ENCODE results near the gene CRTC3. TPM values are rescaled to one million over a fixed set of nuclear protein-coding genes. Genes with fewer than 3 reads are reported as not detected.

Gene CRTC3, protein sequence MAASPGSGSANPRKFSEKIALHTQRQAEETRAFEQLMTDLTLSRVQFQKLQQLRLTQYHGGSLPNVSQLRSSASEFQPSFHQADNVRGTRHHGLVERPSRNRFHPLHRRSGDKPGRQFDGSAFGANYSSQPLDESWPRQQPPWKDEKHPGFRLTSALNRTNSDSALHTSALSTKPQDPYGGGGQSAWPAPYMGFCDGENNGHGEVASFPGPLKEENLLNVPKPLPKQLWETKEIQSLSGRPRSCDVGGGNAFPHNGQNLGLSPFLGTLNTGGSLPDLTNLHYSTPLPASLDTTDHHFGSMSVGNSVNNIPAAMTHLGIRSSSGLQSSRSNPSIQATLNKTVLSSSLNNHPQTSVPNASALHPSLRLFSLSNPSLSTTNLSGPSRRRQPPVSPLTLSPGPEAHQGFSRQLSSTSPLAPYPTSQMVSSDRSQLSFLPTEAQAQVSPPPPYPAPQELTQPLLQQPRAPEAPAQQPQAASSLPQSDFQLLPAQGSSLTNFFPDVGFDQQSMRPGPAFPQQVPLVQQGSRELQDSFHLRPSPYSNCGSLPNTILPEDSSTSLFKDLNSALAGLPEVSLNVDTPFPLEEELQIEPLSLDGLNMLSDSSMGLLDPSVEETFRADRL
- polyA plus RNA-seq: 10 to 100 TPM in 2 of 4 donors, 1 to 10 TPM in 2; 3.8 to 25.4 (median 8.5) TPM
- long read RNA-seq, donor 1: 0 reads
- long read RNA-seq, donor 2, partial matches to known transcripts: 8 of 8 reads
- long read RNA-seq, donor 2, other reads (novel, unspliced or antisense): 0 of 8 reads
- long read RNA-seq, donor 3, partial matches to known transcripts: 0 of 1 reads
- long read RNA-seq, donor 3, other reads (novel, unspliced or antisense): 0 of 1 reads
- long read RNA-seq, donor 4: 0 reads
- long read RNA-seq, donor 5: 0 reads
- long read RNA-seq, donor 6: 0 reads
- long read RNA-seq, donor 7, full-length matches to known transcripts: 3 of 8 reads
- long read RNA-seq, donor 7, partial matches to known transcripts: 5 of 8 reads
- long read RNA-seq, donor 7, other reads (novel, unspliced or antisense): 0 of 8 reads
- long read RNA-seq, donor 8: 0 reads
- long read RNA-seq, donor 9, full-length matches to known transcripts: 1 of 1 reads
- long read RNA-seq, donor 9, partial matches to known transcripts: 0 of 1 reads
- long read RNA-seq, donor 9, other reads (novel, unspliced or antisense): 0 of 1 reads
- long read RNA-seq, donor 10, partial matches to known transcripts: 0 of 1 reads
- long read RNA-seq, donor 10, other reads (novel, unspliced or antisense): 0 of 1 reads

DNA sequence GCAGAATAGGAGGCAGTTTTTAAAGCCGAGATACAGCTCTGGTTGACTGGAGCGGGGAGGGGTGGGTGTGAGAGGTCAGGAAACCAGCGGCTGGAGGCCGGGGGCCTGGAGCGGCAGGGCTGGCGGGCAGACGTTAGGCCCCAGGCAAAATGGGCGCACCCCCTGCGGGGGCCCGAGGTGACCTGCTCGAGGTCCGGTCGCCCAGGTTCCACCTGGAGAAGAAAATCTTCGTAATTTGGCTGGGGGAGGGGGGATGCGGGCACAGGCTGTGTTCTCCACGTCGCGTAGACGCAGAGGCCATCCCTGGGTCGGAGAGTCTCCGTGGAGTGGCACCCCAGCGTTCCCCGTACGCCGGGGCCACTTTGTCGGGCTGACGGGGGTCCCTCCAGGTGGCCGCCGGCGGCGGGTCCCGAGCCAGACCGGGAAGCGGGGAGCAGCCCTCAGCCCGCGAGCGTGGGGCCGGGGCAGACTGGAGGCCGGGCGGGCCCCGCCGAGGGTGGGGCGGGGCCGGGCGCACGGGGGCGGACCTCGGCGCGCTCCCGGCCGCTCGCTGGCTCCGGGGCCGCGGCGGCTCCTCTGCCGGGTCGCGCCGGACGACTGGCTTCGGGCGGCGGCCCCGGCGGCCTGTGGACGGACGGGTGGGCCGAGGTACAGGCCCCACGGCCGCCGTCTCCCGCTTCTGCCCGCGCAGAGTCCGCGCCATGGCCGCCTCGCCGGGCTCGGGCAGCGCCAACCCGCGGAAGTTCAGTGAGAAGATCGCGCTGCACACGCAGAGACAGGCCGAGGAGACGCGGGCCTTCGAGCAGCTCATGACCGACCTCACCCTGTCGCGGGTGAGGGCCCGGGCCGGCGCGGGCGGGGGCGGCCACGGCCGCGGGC, at the start of gene CRTC3:
Gene CRTC3 (plus strand): TSS at position 553 of the 879 bp plus-strand sequence. CDS start 149 bp downstream, at position 702.
- no peaks in the 10 kb centered on the region for H3K9me3 ChIP-seq (ENCODE audit: control insufficient read depth in 2 of 2, insufficient read depth in 1 of 2, low read depth in 1 of 2, low read length in 1 of 2)
- no peak for FAIRE-seq
- 2 to 5% (median 2%) methylated on average over 44 to 104 of the region's 104 CpGs for WGBS, 3 donors

DNA sequence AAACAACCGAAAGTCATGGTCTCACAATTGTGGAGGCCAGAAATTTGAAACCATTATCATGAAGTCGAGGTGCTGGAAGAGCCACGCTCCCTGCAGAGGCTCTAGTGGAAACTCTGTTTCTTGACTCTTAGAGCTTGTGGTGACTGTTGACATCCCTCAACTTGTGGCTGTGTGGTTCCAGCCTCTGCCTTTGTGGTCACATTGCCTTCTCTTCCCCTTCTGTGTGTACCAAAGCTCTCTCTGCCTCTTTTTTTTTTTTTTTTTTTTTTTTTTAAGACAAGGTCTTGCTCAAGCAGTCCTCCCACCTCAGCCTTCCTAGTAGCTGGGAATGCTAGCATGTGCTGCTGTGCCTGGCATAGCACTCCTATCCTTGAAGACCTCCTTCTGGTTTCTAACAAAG, 48.7 kb upstream of the CRTC3 start:
- Histone ChIP-seq H3K9me3 (ENCODE audit: control insufficient read depth in 2 of 2, insufficient read depth in 1 of 2, low read depth in 1 of 2, low read length in 1 of 2) (no peaks in the 10 kb centered on the region), H3K36me3 (ENCODE audit: control insufficient read depth in 3 of 3, insufficient read depth in 2 of 3, low read depth in 1 of 3, low read length in 3 of 3) (peaks cover 20 to 49% (median 30%) of the 10 kb centered on the region in 3 donors), H3K4me3 (ENCODE audit: low read depth in 1 of 3, low read length in 3 of 3) (no peak overlapping the region), H3K4me1 (ENCODE audit: control insufficient read depth in 3 of 3, insufficient read depth in 2 of 3, low read depth in 1 of 3, low read length in 2 of 3) (no peaks in the 10 kb centered on the region), H3K27ac (ENCODE audit: low read depth in 1 of 3, low read length in 2 of 3) (no peak overlapping the region), H3K27me3 (ENCODE audit: control insufficient read depth in 3 of 3, insufficient read depth in 3 of 3, low read length in 3 of 3) (no peaks in the 10 kb centered on the region)
- FAIRE-seq (no peak), DNase-seq (peak in 1 of 2 donors; percentile 31)
- 65 to 89% (median 71%) methylated on average over 3 of the region's 3 CpGs for whole genome bisulfite sequencing, 3 donors

More for the DNA sequence above, at the start of gene CRTC3:
- DNase-seq: peak; percentile 51 to 88
- Histone ChIP-seq H3K27me3 (ENCODE audit: control insufficient read depth in 3 of 3, insufficient read depth in 3 of 3, low read length in 3 of 3) (no peaks in the 10 kb centered on the region), H3K4me3 (ENCODE audit: low read depth in 1 of 3, low read length in 3 of 3) (peak within 1 kb of the TSS; percentile 87 to 98 (median 95)), H3K36me3 (ENCODE audit: control insufficient read depth in 3 of 3, insufficient read depth in 2 of 3, low read depth in 1 of 3, low read length in 3 of 3) (no peaks in the 10 kb centered on the region), H3K27ac (ENCODE audit: low read depth in 1 of 3, low read length in 2 of 3) (peak within 1 kb of the TSS; percentile 71 to 95 (median 81)), H3K4me1 (ENCODE audit: control insufficient read depth in 3 of 3, insufficient read depth in 2 of 3, low read depth in 1 of 3, low read length in 2 of 3) (no peaks in the 10 kb centered on the region)

DNA sequence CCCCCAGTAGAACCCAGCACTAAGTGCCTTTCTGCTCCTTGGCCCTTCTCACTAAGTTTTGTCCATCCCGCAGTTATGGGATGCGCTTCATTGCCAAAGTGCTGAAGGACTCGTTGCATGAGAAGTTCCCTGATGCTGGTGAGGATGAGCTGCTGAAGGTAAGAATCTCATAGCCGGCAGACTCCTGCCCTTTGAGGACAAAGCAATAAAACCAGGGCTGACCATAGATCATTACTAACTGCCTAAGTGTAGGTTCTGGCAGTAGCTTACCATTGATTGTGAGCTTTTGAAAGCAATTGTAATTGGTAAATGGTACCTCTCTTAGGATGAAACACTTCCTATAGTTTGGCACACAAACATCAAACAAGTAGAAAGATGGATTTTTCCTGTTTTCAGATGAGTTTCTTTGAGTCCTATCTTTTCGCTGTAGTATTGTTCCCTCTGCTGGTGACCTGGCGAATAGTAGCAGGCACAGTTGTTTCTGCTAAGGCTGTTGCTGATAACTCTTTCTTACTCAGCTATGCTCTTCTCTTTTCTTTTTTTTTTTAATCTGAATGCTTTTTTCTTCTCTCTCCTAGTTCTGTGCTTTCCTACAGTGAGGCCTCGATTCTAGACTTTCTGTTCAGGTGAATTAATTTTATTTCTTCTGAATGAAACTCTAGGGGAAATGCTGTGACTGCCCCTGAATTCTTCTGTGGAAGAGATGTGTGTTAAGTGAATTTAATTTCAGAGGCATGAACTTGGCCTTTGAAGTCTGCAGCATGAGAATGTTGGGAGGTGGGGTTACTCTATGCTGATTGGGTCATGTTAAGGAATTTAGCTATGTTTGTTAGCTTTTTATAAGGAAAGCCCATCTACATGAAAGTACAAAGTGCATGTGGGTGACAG, 47.4 kb upstream of the CRTC3 start:
- Histone ChIP-seq H3K4me1 (ENCODE audit: control insufficient read depth in 3 of 3, insufficient read depth in 2 of 3, low read depth in 1 of 3, low read length in 2 of 3) (no peaks in the 10 kb centered on the region), H3K36me3 (ENCODE audit: control insufficient read depth in 3 of 3, insufficient read depth in 2 of 3, low read depth in 1 of 3, low read length in 3 of 3) (peaks cover 18 to 55% (median 30%) of the 10 kb centered on the region in 3 donors), H3K4me3 (ENCODE audit: low read depth in 1 of 3, low read length in 3 of 3) (no peak overlapping the region), H3K9me3 (ENCODE audit: control insufficient read depth in 2 of 2, insufficient read depth in 1 of 2, low read depth in 1 of 2, low read length in 1 of 2) (no peaks in the 10 kb centered on the region), H3K27me3 (ENCODE audit: control insufficient read depth in 3 of 3, insufficient read depth in 3 of 3, low read length in 3 of 3) (no peaks in the 10 kb centered on the region), H3K27ac (ENCODE audit: low read depth in 1 of 3, low read length in 2 of 3) (no peak overlapping the region)
- FAIRE-seq: no peak
- WGBS, 3 donors: 51 to 58% (median 55%) methylated on average over 7 of the region's 7 CpGs
- peak; percentile 55 to 72 for DNase-seq

DNA sequence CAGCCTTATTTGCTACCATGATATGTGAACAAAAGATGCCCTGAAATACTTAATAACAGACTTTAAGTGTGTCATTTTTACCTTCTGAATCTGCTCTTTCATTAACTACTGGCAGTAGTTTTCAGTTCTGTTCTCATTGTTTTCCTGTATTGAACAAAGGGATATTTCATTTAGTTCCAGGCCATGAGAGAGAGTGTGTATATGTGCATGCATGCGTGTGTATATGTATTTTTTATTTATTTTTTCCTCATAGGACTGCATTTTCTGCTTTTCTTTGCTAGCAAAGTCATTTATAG, 46.8 kb upstream of the CRTC3 start:
- Histone ChIP-seq H3K27me3 (ENCODE audit: control insufficient read depth in 3 of 3, insufficient read depth in 3 of 3, low read length in 3 of 3) (no peaks in the 10 kb centered on the region), H3K4me1 (ENCODE audit: control insufficient read depth in 3 of 3, insufficient read depth in 2 of 3, low read depth in 1 of 3, low read length in 2 of 3) (no peaks in the 10 kb centered on the region), H3K9me3 (ENCODE audit: control insufficient read depth in 2 of 2, insufficient read depth in 1 of 2, low read depth in 1 of 2, low read length in 1 of 2) (no peaks in the 10 kb centered on the region), H3K36me3 (ENCODE audit: control insufficient read depth in 3 of 3, insufficient read depth in 2 of 3, low read depth in 1 of 3, low read length in 3 of 3) (peaks cover 18 to 55% (median 28%) of the 10 kb centered on the region in 3 donors), H3K4me3 (ENCODE audit: low read depth in 1 of 3, low read length in 3 of 3) (no peak overlapping the region), H3K27ac (ENCODE audit: low read depth in 1 of 3, low read length in 2 of 3) (no peak overlapping the region)
- DNase-seq (no peak), FAIRE-seq (no peak)
- 52 to 78% (median 56%) methylated on average over 1 of the region's 1 CpG for WGBS, 3 donors

DNA sequence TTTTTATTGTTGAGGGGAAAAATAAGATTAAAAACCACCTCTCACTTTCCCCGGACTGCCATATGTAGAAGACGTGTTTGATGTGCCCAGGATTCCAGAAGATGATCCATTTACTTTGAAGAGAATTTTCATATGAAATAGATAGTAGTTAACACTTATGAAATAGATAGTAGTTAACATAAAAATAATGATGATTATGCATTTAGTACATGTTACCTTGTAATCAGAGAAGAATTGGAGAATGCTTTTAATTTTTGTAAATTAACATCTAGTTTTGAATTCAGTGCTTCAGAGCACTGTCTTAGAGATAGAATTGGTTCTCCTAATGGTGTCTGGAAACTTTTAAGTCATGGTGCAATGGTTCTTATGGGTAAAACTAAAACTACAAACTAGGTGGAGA, 46.1 kb upstream of the CRTC3 start:
- FAIRE-seq (no peak), DNase-seq (no peak)
- no peaks in the 10 kb centered on the region for H3K9me3 ChIP-seq (ENCODE audit: control insufficient read depth in 2 of 2, insufficient read depth in 1 of 2, low read depth in 1 of 2, low read length in 1 of 2)
- H3K27ac ChIP-seq (ENCODE audit: low read depth in 1 of 3, low read length in 2 of 3): no peak overlapping the region
- H3K27me3 ChIP-seq (ENCODE audit: control insufficient read depth in 3 of 3, insufficient read depth in 3 of 3, low read length in 3 of 3): no peaks in the 10 kb centered on the region
- peaks cover 21 to 53% (median 28%) of the 10 kb centered on the region in 3 donors for H3K36me3 ChIP-seq (ENCODE audit: control insufficient read depth in 3 of 3, insufficient read depth in 2 of 3, low read depth in 1 of 3, low read length in 3 of 3)
- no peak overlapping the region for H3K4me3 ChIP-seq (ENCODE audit: low read depth in 1 of 3, low read length in 3 of 3)
- WGBS, 3 donors: 95 to 96% (median 95%) methylated on average over 2 of the region's 2 CpGs
- H3K4me1 ChIP-seq (ENCODE audit: control insufficient read depth in 3 of 3, insufficient read depth in 2 of 3, low read depth in 1 of 3, low read length in 2 of 3): no peaks in the 10 kb centered on the region

DNA sequence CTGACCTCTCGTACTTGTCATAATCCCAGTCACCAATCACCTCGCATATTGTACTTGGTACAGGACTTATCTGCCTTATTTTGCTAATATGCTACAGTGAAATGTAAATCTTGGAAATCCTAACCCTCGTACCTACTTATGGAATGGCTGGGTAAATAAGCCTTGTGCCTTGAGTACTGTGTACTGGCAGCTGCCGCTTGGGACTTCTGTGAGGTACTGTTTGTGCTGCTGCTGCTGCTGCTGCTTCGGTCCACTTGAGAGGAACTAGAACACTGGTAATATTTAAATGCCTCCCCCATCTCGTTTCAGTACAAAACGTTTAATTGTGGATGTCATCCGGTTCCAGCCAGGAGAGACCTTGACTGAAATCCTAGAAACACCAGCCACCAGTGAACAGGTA, 42.5 kb upstream of the CRTC3 start:
- H3K9me3 ChIP-seq (ENCODE audit: control insufficient read depth in 2 of 2, insufficient read depth in 1 of 2, low read depth in 1 of 2, low read length in 1 of 2): no peaks in the 10 kb centered on the region
- peaks cover 31 to 48% (median 39%) of the 10 kb centered on the region in 3 donors for H3K36me3 ChIP-seq (ENCODE audit: control insufficient read depth in 3 of 3, insufficient read depth in 2 of 3, low read depth in 1 of 3, low read length in 3 of 3)
- H3K27ac ChIP-seq (ENCODE audit: low read depth in 1 of 3, low read length in 2 of 3): no peak overlapping the region
- no peaks in the 10 kb centered on the region for H3K27me3 ChIP-seq (ENCODE audit: control insufficient read depth in 3 of 3, insufficient read depth in 3 of 3, low read length in 3 of 3)
- DNase-seq (no peak), FAIRE-seq (no peak)
- 95 to 97% (median 95%) methylated on average over 8 of the region's 8 CpGs for WGBS, 3 donors
- no peaks in the 10 kb centered on the region for H3K4me1 ChIP-seq (ENCODE audit: control insufficient read depth in 3 of 3, insufficient read depth in 2 of 3, low read depth in 1 of 3, low read length in 2 of 3)
- H3K4me3 ChIP-seq (ENCODE audit: low read depth in 1 of 3, low read length in 3 of 3): no peak overlapping the region

DNA sequence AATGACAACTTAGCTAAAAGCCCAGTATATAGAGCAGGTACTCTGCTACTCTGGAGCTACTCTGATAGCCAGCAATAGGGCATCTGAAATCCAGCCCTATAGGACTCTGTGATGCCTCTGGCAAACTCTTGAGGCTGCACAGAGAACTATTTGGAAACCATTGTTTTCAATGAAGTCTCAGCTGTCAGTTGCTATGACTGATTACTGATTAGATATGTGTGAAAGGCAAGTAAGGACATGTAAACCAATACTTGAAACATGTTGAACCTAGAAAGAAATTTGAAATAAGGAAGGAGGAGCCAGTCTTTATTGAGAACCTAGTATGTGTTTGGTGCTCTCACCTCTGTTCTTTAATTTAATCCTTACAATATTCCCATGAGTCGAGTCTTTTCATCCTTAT, 40.2 kb upstream of the CRTC3 start:
- H3K36me3 ChIP-seq (ENCODE audit: control insufficient read depth in 3 of 3, insufficient read depth in 2 of 3, low read depth in 1 of 3, low read length in 3 of 3): peaks cover 30 to 53% (median 35%) of the 10 kb centered on the region in 3 donors
- no peak overlapping the region for H3K27ac ChIP-seq (ENCODE audit: low read depth in 1 of 3, low read length in 2 of 3)
- no peaks in the 10 kb centered on the region for H3K4me1 ChIP-seq (ENCODE audit: control insufficient read depth in 3 of 3, insufficient read depth in 2 of 3, low read depth in 1 of 3, low read length in 2 of 3)
- H3K9me3 ChIP-seq (ENCODE audit: control insufficient read depth in 2 of 2, insufficient read depth in 1 of 2, low read depth in 1 of 2, low read length in 1 of 2): no peaks in the 10 kb centered on the region
- no peak for DNase-seq
- 96% methylated on average over 1 of the region's 1 CpG for WGBS, 3 donors
- no peaks in the 10 kb centered on the region for H3K27me3 ChIP-seq (ENCODE audit: control insufficient read depth in 3 of 3, insufficient read depth in 3 of 3, low read length in 3 of 3)
- H3K4me3 ChIP-seq (ENCODE audit: low read depth in 1 of 3, low read length in 3 of 3): no peak overlapping the region
- FAIRE-seq: no peak
